Measurements from ENCODE around the gene LMX1B.
"Not testable (repeated sequence)": the region's sequence is repeated elsewhere in the genome, so short reads cannot be mapped to it uniquely, and the experiment has no call there.

The LMX1B gene

DNA sequence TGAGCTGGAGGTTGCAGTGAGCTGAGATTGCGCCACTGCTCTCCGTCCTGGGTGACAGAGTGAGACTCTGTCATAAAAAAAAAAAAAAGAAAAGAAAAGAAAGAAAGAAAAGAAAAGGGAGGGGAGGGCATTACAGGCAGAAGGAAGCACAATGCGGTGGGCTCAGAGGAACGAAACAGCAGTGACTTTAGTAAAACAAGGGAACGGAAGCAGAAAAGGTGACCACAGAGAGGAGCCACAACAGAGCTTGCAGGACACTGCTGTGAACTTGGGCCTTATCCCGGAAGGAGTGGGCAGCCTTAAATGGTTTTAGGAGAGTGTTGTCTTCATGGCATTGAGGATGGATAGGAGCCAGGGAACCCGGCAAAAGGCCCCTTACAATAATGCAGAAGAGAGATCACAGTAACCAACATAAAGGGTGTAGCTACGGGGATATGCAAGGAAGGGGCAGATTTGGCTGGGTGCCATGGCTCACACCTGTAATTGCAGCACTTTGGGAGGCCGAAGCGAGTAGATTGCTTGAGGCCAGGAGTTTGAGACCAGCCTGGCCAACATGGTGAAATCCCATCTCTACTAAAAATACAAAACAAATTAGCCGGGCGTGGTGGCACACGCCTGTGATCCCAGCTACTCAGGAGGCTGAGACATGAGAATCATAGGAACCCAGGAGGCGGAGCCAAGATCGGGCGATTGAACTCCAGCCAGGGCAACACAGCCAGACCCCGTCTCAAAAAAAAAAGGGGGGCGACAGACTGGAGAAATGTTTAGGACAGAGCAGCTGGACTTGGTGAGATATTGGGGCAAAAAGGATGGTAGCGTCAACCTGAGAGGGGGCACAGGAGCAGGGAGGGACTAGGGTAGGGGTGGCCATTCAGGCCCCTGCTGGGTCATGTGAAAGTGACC lies 107.2 kb downstream of the LMX1B start:
- DNase-seq = no peak

DNA sequence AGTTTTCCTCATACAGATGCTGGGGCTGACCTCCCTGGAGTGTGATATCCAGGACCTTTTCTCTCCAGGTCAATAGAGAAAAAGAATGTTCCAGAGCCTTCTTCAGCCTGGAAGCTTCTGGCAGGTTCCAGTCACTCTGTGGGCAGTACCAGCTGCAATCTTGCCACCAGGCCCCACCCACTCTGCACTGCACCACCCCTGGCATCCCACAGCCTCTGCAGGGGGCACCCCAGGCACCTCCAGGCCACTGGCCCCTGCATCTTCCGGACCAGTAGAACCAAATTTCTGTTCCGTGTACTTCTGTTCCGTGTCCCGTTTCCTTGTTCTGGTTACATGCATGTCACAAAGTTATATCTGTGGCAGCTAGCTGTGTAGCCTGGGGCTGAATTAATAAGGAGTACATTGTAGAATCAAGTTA lies 107.8 kb downstream of the LMX1B start:
- DNase-seq = no peak

DNA sequence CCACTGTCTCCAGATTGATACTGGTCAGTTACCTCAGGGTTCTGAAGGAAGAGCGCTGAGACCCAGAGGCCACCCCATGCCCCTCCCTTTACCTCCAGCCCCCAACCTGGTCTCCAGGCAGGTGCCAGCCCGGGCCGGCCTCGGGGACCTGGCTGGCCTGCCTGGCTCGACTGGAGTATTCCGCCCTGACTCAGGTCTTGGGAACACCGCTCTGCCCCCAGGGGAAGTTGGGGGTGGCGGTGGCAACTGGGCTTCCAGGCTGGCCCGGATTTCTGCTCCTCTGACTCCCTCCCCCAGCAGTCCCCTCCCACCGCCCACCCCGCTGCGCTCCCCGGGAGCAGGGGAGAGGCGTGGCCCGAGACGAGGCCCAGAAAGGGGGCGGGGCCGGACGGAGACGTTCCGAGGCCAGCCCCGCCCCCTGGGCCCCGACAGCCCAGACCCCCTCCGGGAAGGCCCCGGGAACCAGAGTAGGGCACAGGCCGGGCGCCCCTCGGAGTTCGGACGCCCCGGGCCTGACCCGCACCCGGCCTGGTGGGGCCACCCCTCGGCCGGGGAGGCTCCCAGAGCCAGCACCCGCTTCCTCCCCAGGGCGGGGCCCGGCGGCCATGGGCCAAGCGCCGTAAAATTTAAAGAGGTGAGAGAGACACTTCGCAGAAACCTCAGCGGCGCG lies 108.7 kb downstream of the LMX1B start:
- DNase-seq = peak; percentile 13

DNA sequence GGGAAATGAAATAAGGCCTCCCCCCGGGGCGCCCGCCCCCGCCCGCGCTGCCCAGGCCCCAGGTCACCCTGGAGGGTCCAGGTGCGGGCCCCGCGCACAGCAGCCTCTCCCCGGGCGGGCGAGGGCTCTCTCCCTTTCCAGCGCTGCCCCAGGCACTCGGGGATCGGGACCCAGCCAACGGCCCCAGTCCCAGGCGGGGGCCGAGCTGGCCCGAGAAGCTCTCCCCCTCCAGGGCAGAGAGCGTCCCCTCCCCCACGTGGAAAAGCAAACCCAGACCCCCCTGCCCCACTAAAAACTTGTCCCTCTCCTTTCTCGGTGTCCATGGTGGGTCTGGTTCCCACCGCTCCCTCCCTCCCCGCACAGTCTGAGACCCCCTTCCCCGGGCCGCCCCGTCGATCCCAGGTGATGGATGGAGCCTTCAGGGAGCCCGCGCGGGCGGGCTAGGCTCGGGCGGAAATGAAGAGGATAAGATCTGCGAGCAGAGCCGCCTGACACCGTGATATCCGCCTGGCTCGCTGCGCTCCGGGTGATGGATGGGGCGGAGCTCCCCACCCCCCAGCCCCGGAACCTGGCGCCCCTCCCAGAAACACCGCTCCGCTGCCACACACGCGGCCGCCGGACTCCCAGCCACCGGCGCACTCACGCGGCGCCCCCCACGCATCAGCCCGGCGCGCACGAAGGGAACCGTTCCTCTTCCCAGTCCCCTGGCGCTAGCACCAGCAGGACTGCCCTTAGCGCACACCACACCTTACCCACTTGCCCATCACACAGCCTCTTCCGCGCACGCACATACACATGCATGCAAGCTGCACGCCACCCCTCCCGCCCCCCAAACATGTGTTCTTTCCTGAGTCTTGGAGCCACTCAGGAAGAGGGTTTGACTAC lies 109.4 kb downstream of the LMX1B start:
- no peak for DNase-seq

DNA sequence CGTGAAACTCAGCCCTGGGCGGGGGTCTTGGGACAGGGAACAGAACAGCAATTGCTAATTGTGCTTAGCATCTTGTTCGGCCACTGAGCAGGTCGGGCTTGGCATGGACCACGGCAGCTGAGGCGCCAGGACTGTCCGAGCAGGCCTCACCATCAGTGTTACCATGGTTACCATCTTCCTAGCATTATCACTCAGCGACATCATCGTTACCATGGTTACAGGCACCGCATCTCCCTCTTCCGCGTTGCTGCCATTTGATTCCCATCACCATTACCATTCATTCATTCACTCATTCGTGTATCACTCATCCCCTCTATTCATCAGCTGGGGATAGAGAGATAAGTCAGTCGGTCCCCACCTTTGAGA lies 110.1 kb downstream of the LMX1B start:
- no peak for DNase-seq

DNA sequence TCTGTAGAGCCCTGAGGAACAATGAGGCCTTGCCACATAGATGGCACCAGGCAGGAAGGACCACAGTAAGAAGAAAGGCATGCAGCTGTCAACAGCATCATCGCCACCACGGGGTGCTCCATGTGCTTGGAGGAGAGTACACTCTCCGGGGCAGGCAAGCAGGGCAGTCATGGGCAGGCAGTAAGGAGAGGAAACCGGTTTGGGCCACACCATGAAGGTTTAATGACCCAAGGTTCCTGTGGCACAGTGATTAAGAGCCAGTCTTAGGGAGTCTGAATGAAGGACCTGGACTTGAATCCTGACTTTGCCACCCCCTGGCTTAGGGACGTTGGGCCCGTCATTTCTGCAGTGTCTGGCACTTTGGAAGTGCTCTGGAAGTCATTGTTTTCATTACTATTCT lies 110.5 kb downstream of the LMX1B start:
- no peak for DNase-seq

DNA sequence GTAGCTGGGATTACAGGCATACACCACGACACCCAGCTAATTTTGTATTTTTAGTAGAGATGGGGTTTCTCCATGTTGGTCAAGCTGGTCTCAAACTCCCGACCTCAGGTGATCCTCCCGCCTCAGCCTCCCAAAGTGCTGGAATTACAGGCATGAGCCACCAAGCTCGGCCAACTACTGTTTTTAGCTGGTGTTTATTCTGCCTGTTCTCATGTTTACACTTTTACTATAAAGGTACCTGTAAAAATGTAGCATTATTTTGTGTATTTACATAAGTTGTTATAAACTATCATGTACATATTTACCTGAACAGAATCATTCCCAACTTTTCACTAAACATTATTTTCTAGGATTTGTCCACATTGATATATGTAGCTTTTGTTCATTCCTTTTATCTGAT lies 111.8 kb downstream of the LMX1B start:
- not testable (repeated sequence) for DNase-seq

DNA sequence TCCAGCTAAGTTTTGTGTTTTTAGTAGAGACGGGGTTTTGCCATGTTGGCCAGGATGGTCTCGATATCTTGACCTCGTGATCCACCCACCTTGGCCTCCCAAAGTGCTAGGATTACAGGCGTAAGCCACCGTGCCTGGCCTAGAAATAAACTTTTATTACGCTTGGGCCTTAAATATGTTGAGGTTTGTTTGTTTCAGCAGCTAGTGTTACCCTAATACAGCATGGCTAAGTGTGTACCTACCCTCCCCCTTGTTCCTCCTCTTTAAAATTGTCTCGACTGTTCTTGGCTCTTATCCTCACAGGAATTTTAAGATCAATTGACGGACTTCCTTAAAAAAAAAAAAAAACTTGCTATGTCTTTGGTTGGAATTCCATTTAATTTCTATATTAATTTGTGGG lies 114.5 kb downstream of the LMX1B start:
- DNase-seq = not testable (repeated sequence)

DNA sequence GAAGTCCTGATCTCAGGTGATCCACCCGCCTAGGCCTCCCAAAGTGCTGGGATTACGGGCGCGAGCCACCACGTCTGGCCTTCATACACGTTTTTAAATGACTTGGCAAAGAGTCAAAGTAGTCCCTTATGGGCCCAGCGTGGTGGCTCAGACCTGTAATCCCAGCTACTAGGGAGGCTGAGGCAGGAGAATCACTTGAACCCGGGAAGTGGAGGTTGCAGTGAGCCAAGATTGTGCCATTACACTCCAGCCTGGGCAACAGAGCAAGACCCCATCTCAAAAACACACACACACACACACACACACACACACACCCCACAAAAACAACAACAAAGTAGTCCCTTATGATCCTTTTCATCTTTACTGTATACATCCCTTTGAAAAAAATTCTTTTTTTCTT lies 116.9 kb downstream of the LMX1B start:
- not testable (repeated sequence) for DNase-seq

DNA sequence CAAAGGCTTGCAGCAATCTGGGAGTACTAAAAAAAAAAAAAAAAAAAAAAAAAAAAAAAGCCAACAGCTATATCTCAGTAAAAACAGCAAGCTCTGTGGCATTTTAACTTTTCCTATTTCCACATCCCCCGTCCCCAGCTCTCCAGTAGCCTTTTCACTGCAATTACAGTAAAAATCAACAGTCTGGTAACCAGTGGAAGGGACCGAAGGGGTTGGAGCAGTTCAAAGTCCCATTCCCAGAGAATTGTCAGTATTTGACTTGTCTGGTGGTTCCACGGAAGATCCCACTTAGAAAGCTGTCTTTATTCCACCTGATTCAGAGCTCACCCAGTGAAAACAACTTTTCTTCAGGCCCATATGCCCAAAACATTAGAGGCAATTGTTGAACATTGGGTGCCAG lies 119.3 kb downstream of the LMX1B start:
- DNase-seq = no peak

DNA sequence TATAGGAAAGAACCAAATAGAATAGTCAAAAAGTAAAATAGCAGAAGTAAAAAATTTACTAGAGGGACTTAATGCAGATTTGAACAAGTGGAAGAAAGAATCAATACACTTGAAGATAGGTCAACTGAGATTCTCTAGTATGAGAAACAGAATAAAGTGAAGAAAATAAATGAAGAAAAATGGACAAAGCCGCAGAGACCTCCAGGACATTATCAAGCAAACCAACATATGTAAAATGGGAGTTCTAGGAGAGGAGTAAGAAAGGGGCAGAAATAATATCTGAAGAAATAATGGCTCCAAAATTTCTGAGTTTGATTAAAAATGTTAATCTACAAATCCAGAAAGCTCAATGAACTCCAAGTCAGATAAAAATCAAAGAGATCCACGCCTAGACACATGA lies 121.1 kb downstream of the LMX1B start:
- no peak for DNase-seq

DNA sequence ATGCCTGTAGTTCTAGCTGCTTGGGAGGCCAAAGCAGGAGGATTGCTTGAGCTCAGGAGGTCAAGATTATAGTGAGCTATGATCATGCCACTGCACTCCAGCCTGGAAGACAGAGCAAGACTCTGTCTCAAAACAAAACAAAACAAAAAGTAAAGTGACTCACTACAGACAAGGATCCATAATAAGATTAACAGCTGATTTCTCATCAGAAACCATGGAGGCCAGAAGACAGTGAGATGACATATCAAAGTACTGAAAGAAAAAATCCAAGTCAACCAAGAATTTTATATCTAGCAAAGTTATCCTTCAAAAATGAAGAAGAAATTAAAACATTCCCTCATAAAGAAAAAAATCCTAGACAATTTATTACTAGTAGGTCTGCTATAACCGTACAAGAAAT lies 121.8 kb downstream of the LMX1B start:
- DNase-seq = no peak

DNA sequence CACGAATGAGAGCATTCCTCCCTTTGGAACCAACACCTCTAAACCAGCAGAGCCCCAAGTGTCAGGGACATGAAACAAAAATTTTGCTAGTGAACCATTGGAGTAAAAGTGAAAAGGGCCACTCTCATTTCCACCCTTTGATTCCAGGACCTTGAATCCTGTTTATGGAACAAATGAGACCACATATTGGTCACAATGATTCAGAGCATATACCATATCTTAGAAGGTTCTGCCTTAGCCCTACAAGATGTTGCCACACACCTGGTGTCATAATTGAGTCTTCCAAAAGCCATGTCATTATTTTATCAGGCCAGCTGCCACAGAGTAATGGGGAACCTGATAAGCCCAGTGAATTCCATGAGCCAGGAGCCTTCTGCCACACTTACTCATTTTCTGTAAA lies 124.8 kb downstream of the LMX1B start:
- no peak for DNase-seq

DNA sequence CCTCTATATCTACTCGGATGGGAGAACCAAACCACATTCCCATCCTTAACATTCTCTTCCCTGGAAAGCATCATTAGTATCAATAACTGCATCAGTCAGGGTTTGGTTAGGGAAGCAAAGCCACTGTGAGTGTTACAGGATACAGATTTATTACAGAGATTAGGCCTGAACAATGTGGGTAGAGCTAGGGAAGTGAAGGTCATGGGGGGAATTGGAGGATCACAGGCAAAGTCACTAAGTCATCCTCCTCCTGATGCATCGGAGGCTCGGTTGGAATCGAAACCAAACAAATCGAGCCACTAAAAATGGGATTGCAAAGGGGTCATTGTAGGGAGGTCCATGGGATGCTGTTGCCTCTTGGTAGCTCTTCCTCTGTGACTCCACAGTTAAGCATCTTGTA lies 129.3 kb downstream of the LMX1B start:
- DNase-seq = no peak

DNA sequence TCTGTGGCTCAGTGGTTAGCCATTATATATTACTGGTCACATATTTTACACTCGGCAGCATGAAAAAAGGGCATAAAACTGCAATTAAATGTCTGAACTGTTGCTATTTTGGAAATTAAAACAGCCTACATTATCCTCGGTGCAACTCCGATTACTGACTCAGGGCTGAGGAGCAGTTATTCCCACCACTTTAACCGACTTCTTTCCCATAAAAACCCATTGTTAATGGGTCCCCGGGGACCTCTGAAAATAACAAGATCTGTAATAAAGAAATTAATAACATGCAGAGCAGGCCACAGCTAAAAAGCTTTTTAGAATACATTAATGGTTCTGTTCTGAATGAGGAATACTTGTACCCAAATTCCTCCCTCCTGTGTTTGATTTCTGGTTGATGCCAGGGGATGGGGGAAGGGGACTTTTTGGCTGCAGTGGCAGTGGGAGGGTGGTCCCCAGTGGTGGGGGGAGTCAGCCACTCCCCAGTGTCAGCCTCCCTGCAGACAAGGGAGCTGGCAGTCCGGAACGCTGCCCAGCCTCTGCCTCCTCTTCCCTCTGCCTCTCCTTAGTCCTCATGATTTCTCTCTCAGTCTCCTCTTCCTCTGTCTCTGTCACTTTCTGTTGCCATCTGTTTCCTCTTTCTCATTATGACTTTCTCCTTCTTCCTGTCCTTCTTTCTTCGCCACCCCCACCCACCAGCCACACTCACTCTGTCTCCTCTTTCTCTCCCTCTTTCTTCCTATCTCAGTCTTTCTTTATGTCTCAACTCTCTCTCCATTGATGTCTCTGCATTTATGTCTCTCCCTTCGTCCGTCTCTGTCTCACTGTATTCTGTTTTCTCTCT lies 132.1 kb downstream of the LMX1B start:
- no peak for DNase-seq

Data from T1000 (cell line).